Upper lobe of left lung (tissue), 6 donors: ENCODE measurements around the gene ARHGDIA. TPM values are rescaled to one million over a fixed set of nuclear protein-coding genes. Genes with fewer than 3 reads are reported as not detected.

Experiments used
- ATAC-seq, 2 donors: fragments of 200-7000 bp; cut with Tn5 transposase; one replicate each; pipeline ENCODE4 v1.9.1; 2022; ENCODE audit warnings: mild to moderate bottlenecking in 2 of 2, moderate library complexity in 2 of 2; ENCODE audit not compliant: low FRiP score in 2 of 2
- DNase-seq, 2 donors: peaks; one replicate each; pipeline ENCODE4 v3.0.0-alpha.2; 2019 to 2020
- H3K27ac ChIP-seq, 4 donors: fragments of 200-600 bp; sonication (generic); one replicate each; pipeline ENCODE4 v1.5.1; 2016 to 2019
- H3K27me3 ChIP-seq, 4 donors: fragments of 200-600 bp; sonication (generic); one replicate each; pipeline ENCODE4 v1.5.1; 2017 to 2019
- H3K36me3 ChIP-seq, 4 donors: fragments of 200-600 bp; sonication (generic); one replicate each; pipeline ENCODE4 v1.5.1; 2016 to 2019
- H3K4me1 ChIP-seq, 4 donors: fragments of 200-600 bp; sonication (generic); one replicate each; pipeline ENCODE4 v1.5.1; 2018 to 2019
- H3K4me3 ChIP-seq, 4 donors: fragments of 200-600 bp; sonication (generic); one replicate each; pipeline ENCODE4 v1.5.1; 2017 to 2019; ENCODE audit warnings: mild to moderate bottlenecking in 2 of 4, moderate library complexity in 1 of 4
- H3K9me3 ChIP-seq, 4 donors: fragments of 200-600 bp; sonication (generic); one replicate each; pipeline ENCODE4 v1.5.1; 2018 to 2019
- CTCF ChIP-seq, 6 experiments: fragments of 450-650 bp in 4 of 6; fragments of 200-600 bp in 2 of 6; sonication (generic) in 2 of 6; IDR thresholded peaks; one replicate each; pipeline ENCODE4 v1.5.1; 2016 to 2019; ENCODE audit warnings: antibody characterized with exemption in 6 of 6
- EP300 ChIP-seq, 4 donors: sonication (generic); formaldehyde crosslinking; IDR thresholded peaks; one replicate each; pipeline ENCODE4 v1.5.1; 2017; ENCODE audit warnings: antibody characterized with exemption in 4 of 4, control low read depth in 2 of 4
- POLR2A ChIP-seq, 4 donors: fragments of 450-650 bp; IDR thresholded peaks; one replicate each; pipeline ENCODE4 v1.5.1; 2016 to 2017; ENCODE audit warnings: antibody characterized with exemption in 4 of 4, mild to moderate bottlenecking in 2 of 4
- POLR2AphosphoS5 ChIP-seq, 2 donors: sonication (generic); formaldehyde crosslinking; IDR thresholded peaks; one replicate each; pipeline ENCODE4 v1.5.1; 2017; ENCODE audit warnings: antibody characterized with exemption in 2 of 2
- WGBS, 2 donors: methylation state at CpG; one replicate each; pipeline ENCODE4 v1.1.5; 2017 to 2018; 5-methylcytosine and 5-hydroxymethylcytosine counted together
- total RNA-seq, 6 donors: library from RNA; depleted of rRNA in 4 of 6; stranded (reverse); fragments of >200 nt in 4 of 6; gene quantifications; one replicate each; pipeline versions ENCODE4 v1.1.0 to v1.2.1, GENCODE V29; 2016 to 2021
- donor health status: DM: no; HTN: no; CAD: no; lungs with moderate emphysema.
- donor health status: DM: no; HTN: yes; CAD: no; lungs with severe emphysema.

ARHGDIA gene
- total RNA-seq, 6 donors from 2014 or later: 171 to 522 (median 302) TPM

GRCh38 chr17:81909231-81909630 is 38.1 kb upstream of the ARHGDIA start:
- Histone ChIP-seq H3K36me3 (peaks cover 7 to 59% (median 55%) of the 10 kb centered on the region in 4 donors), H3K9me3 (no peaks in the 10 kb centered on the region), H3K27ac (no peak overlapping the region), H3K27me3 (no peaks in the 10 kb centered on the region), H3K4me3 (no peak overlapping the region), H3K4me1 (peaks cover 8 to 23% (median 17%) of the 10 kb centered on the region in 4 donors)
- ATAC-seq: no peak
- DNase-seq: peak in 1 of 2 donors; percentile 69
- 94 to 96% methylated on average over 4 to 5 of the region's 12 CpGs for WGBS, 2 donors
- TF ChIP-seq EP300 (IDR thresholded peaks at IDR 0.05) (no peak), POLR2AphosphoS5 (IDR thresholded peaks at IDR 0.05) (no peak), CTCF (IDR thresholded peaks at IDR 0.05) (no peak), POLR2A (IDR thresholded peaks at IDR 0.05) (no peak)

- Histone ChIP-seq H3K9me3 (no peaks in the 10 kb centered on the region), H3K27me3 (no peaks in the 10 kb centered on the region), H3K36me3 (peaks cover 3 to 59% (median 55%) of the 10 kb centered on the region in 4 donors), H3K4me1 (peaks cover 8 to 23% (median 17%) of the 10 kb centered on the region in 4 donors), H3K4me3 (no peak overlapping the region), H3K27ac (no peak overlapping the region)
- 93 to 98% methylated on average over 6 to 11 of the region's 11 CpGs for WGBS, 2 donors
- TF ChIP-seq POLR2AphosphoS5 (IDR thresholded peaks at IDR 0.05): no peak
- TF ChIP-seq CTCF (IDR thresholded peaks at IDR 0.05): no peak
- no peak for TF ChIP-seq POLR2A (IDR thresholded peaks at IDR 0.05)
- TF ChIP-seq EP300 (IDR thresholded peaks at IDR 0.05): no peak
- ATAC-seq: no peak
- DNase-seq: no peak
Measured at GRCh38 chr17:81908793-81909192, 37.7 kb upstream of the ARHGDIA start.

GRCh38 chr17:81907219-81908145 is 36.3 kb upstream of the ARHGDIA start:
- no peak overlapping the region for H3K4me3 ChIP-seq
- ATAC-seq: no peak
- peaks cover 10 to 31% (median 22%) of the 10 kb centered on the region in 4 donors for H3K4me1 ChIP-seq
- DNase-seq: peak in 1 of 2 donors; percentile 70
- no peak overlapping the region for H3K27ac ChIP-seq
- TF ChIP-seq POLR2AphosphoS5 (IDR thresholded peaks at IDR 0.05): no peak
- TF ChIP-seq CTCF (IDR thresholded peaks at IDR 0.05): no peak
- no peak for TF ChIP-seq POLR2A (IDR thresholded peaks at IDR 0.05)
- WGBS, 2 donors: 92 to 96% methylated on average over 12 to 13 of the region's 26 CpGs
- peaks cover 0 to 52% (median 44%) of the 10 kb centered on the region in 4 donors for H3K36me3 ChIP-seq
- no peaks in the 10 kb centered on the region for H3K27me3 ChIP-seq
- H3K9me3 ChIP-seq: no peaks in the 10 kb centered on the region

- ATAC-seq (no peak), DNase-seq (no peak)
- H3K4me1 ChIP-seq: peaks cover 18 to 34% (median 25%) of the 10 kb centered on the region in 4 donors
- H3K9me3 ChIP-seq: no peaks in the 10 kb centered on the region
- H3K27ac ChIP-seq: no peak overlapping the region
- 93 to 100% methylated on average over 5 to 10 of the region's 15 CpGs for WGBS, 2 donors
- H3K27me3 ChIP-seq: no peaks in the 10 kb centered on the region
- TF ChIP-seq POLR2A (IDR thresholded peaks at IDR 0.05) (no peak), CTCF (IDR thresholded peaks at IDR 0.05) (no peak), EP300 (IDR thresholded peaks at IDR 0.05) (no peak), POLR2AphosphoS5 (IDR thresholded peaks at IDR 0.05) (no peak)
- H3K4me3 ChIP-seq: no peak overlapping the region
- H3K36me3 ChIP-seq: peaks cover 0 to 47% (median 38%) of the 10 kb centered on the region in 4 donors
Measured at GRCh38 chr17:81906476-81907218, 35.5 kb upstream of the ARHGDIA start.
